Vagina (tissue), 2 donors: Measurements from ENCODE around the gene TRIM68.

Source experiments
- POLR2A ChIP-seq, 2 donors: fragments of 450-650 bp; IDR thresholded peaks; one replicate each; pipeline ENCODE4 v1.6.1; 2017; ENCODE audit warnings: antibody characterized with exemption in 2 of 2, mild to moderate bottlenecking in 2 of 2, moderate library complexity in 2 of 2
- TF ChIP-seq, protein P1 (sequence below), 3 experiments: fragments of 450-650 bp in 2 of 3; fragments of 200-600 bp in 1 of 3; sonication (generic) in 1 of 3; IDR thresholded peaks; one replicate each; pipeline ENCODE4 v1.5.1; 2017 to 2019; ENCODE audit warnings: antibody characterized with exemption in 3 of 3, mild to moderate bottlenecking in 2 of 3, moderate library complexity in 2 of 3

DNA sequence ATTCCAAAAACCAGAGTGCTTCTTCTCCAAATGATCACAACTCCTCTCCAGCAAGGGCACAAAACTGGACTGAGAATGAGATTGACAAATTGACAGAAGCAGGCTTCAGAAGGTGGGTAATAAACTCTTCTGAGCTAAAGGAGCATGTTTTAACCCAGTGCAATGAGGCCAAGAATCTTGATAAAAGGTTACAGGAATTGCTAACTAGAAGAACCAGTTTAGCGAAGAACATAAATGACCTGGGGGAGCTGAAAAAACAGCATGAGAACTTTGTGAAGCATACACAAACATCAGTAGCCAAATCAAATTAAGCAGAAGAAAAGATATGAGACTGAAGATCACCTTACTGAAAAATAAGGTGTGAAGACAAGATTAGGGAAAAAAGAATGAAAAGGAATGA, 47.6 kb downstream of the TRIM68 start:
- TF ChIP-seq, protein P1, sequence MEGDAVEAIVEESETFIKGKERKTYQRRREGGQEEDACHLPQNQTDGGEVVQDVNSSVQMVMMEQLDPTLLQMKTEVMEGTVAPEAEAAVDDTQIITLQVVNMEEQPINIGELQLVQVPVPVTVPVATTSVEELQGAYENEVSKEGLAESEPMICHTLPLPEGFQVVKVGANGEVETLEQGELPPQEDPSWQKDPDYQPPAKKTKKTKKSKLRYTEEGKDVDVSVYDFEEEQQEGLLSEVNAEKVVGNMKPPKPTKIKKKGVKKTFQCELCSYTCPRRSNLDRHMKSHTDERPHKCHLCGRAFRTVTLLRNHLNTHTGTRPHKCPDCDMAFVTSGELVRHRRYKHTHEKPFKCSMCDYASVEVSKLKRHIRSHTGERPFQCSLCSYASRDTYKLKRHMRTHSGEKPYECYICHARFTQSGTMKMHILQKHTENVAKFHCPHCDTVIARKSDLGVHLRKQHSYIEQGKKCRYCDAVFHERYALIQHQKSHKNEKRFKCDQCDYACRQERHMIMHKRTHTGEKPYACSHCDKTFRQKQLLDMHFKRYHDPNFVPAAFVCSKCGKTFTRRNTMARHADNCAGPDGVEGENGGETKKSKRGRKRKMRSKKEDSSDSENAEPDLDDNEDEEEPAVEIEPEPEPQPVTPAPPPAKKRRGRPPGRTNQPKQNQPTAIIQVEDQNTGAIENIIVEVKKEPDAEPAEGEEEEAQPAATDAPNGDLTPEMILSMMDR (IDR thresholded peaks at IDR 0.05) = no peak
- no peak for TF ChIP-seq POLR2A (IDR thresholded peaks at IDR 0.05)
